HEK293T (cell line): ENCODE measurements around the gene CIBAR2.

ENCODE experiments used
- ARNT ChIP-seq: fragments of 450-650 bp; IDR thresholded peaks from 2 replicates; pipeline ENCODE4 v1.6.1; 2017; ENCODE audit warnings: mild to moderate bottlenecking
- CTBP1 ChIP-seq: fragments of 450-650 bp; IDR thresholded peaks from 2 replicates; pipeline ENCODE4 v1.6.1; 2016; ENCODE audit warnings: borderline replicate concordance
- FOXK2 ChIP-seq: fragments of 450-650 bp; IDR thresholded peaks from 2 replicates; pipeline ENCODE4 v1.6.1; 2016; ENCODE audit warnings: mild to moderate bottlenecking
- FOXM1 ChIP-seq: fragments of 450-650 bp; IDR thresholded peaks from 2 replicates; pipeline ENCODE4 v1.6.1; 2017; ENCODE audit warnings: mild to moderate bottlenecking, borderline replicate concordance
- SUZ12 ChIP-seq: fragments of 450-650 bp; IDR thresholded peaks from 2 replicates; pipeline ENCODE4 v1.6.1; 2016; ENCODE audit warnings: mild to moderate bottlenecking

GRCh38 chr16:85105475-85105874, 6.8 kb downstream of the CIBAR2 start:
- TF ChIP-seq FOXM1 (no peak), ARNT (no peak), SUZ12 (no peak), FOXK2 (no peak), CTBP1 (no peak)
